Hepatocyte (in vitro differentiated cells): ENCODE data around the gene SETD5. TPM values are rescaled to one million over a fixed set of nuclear protein-coding genes. Genes with fewer than 3 reads are reported as not detected.

Source experiments
- DNase-seq: peaks from one replicate; pipeline ENCODE4 v3.0.0-alpha.2; 2016; ENCODE audit warnings: low spot score
- H2AFZ ChIP-seq: fragments of 200-600 bp; sonication (generic); 2 replicates; pipeline ENCODE4 v1.6.0; 2016; ENCODE audit warnings: antibody characterized with exemption, mild to moderate bottlenecking
- H3K27ac ChIP-seq: fragments of 200-600 bp; sonication (generic); 2 replicates; pipeline ENCODE4 v1.5.1; 2016; ENCODE audit warnings: mild to moderate bottlenecking
- H3K27me3 ChIP-seq: fragments of 200-600 bp; sonication (generic); 2 replicates; pipeline ENCODE4 v1.6.1; 2016
- H3K36me3 ChIP-seq: fragments of 200-600 bp; sonication (generic); replicated peaks from 2 replicates; pipeline ENCODE4 v1.5.1; 2016; ENCODE audit warnings: low read depth; ENCODE audit not compliant: insufficient read depth
- H3K4me1 ChIP-seq: fragments of 200-600 bp; sonication (generic); 2 replicates; pipeline ENCODE4 v1.5.1; 2016; ENCODE audit warnings: mild to moderate bottlenecking, moderate library complexity; ENCODE audit not compliant: insufficient read depth
- H3K4me2 ChIP-seq: fragments of 200-600 bp; sonication (generic); 2 replicates; pipeline ENCODE4 v1.6.0; 2016
- H3K4me3 ChIP-seq: fragments of 200-600 bp; sonication (generic); 2 replicates; pipeline ENCODE4 v1.5.1; 2016; ENCODE audit warnings: mild to moderate bottlenecking
- H3K79me2 ChIP-seq: fragments of 200-600 bp; sonication (generic); 2 replicates; pipeline ENCODE4 v1.6.0; 2017; ENCODE audit warnings: mild to moderate bottlenecking
- H3K9me2 ChIP-seq: fragments of 200-600 bp; sonication (generic); replicated peaks from 2 replicates; pipeline ENCODE4 v1.6.0; 2017; ENCODE audit warnings: mild to moderate bottlenecking; ENCODE audit not compliant: insufficient read depth
- H3K9me3 ChIP-seq: fragments of 200-600 bp; sonication (generic); 2 replicates; pipeline ENCODE4 v1.5.1; 2016; ENCODE audit warnings: low read depth, mild to moderate bottlenecking
- H4K20me1 ChIP-seq: fragments of 200-600 bp; sonication (generic); 2 replicates; pipeline ENCODE4 v1.6.0; 2016; ENCODE audit warnings: mild to moderate bottlenecking; ENCODE audit not compliant: insufficient read depth, poor library complexity, severe bottlenecking
- CTCF ChIP-seq: fragments of 200-600 bp; sonication (generic); IDR thresholded peaks from 2 replicates; pipeline ENCODE4 v1.5.1; 2016; ENCODE audit warnings: antibody characterized with exemption, mild to moderate bottlenecking; ENCODE audit not compliant: poor library complexity
- EZH2 ChIP-seq: fragments of 200-600 bp; sonication (generic); IDR thresholded peaks from 2 replicates; pipeline ENCODE4 v1.6.1; 2016; ENCODE audit warnings: antibody characterized with exemption, mild to moderate bottlenecking, borderline replicate concordance
- EZH2phosphoT487 ChIP-seq: fragments of 200-600 bp; sonication (generic); IDR thresholded peaks from one replicate; pipeline ENCODE4 v1.6.1; 2018; ENCODE audit warnings: antibody characterized with exemption, mild to moderate bottlenecking, low read depth, moderate library complexity; ENCODE audit not compliant: unreplicated experiment, severe bottlenecking
- WGBS: methylation state at CpG from one replicate; pipeline ENCODE4 v1.1.6; 2016; ENCODE audit warnings: low lambda C conversion rate; ENCODE audit errors: missing lambda C conversion rate; 5-methylcytosine and 5-hydroxymethylcytosine counted together
- polyA plus RNA-seq: library from polyadenylated mRNA; unstranded; fragments of >200 nt; fragmentation: Nextera tagmentation; extraction: Ambion mirVana; gene quantifications from 2 replicates; pipeline ENCODE4 v1.2.1, GENCODE V29; 2016
- total RNA-seq: library from RNA; depleted of rRNA; stranded (reverse); fragments of >200 nt; gene quantifications from 2 replicates; pipeline ENCODE4 v1.2.3, GENCODE V29; 2014

The SETD5 gene
- total and polyA plus RNA-seq, 2 experiments from 2014 or later, result 75.2 to 110 TPM

- H4K20me1 ChIP-seq, result peaks cover 69% of the 10 kb centered on the region
- no peaks in the 10 kb centered on the region for H3K9me3 ChIP-seq
- peak overlapping the region; percentile 88 for H3K4me2 ChIP-seq
- no peaks in the 10 kb centered on the region for H3K9me2 ChIP-seq
- 9% methylated on average over 15 of the region's 15 CpGs for WGBS
- peak overlapping the region; percentile 99 for H3K27ac ChIP-seq
- H3K36me3 ChIP-seq, result no peaks in the 10 kb centered on the region
- peak; percentile 10 for DNase-seq
- peaks cover 83% of the 10 kb centered on the region for H3K79me2 ChIP-seq
- peak overlapping the region; percentile 38 for H3K4me3 ChIP-seq
- no peak overlapping the region for H2AFZ ChIP-seq
- TF ChIP-seq EZH2phosphoT487 (no peak), CTCF (no peak), EZH2 (no peak)
- no peaks in the 10 kb centered on the region for H3K27me3 ChIP-seq
- H3K4me1 ChIP-seq, result peaks cover 39% of the 10 kb centered on the region
Observed at GRCh38 chr3:9395570-9396300, 1.7 kb upstream of the SETD5 start.

- peaks cover 69% of the 10 kb centered on the region for H4K20me1 ChIP-seq
- H3K79me2 ChIP-seq, result peaks cover 83% of the 10 kb centered on the region
- peak overlapping the region; percentile 88 for H3K4me2 ChIP-seq
- H3K36me3 ChIP-seq, result no peaks in the 10 kb centered on the region
- H3K9me3 ChIP-seq, result no peaks in the 10 kb centered on the region
- H3K27me3 ChIP-seq, result no peaks in the 10 kb centered on the region
- peak overlapping the region; percentile 38 for H3K4me3 ChIP-seq
- H2AFZ ChIP-seq, result no peak overlapping the region
- 2% methylated on average over 18 of the region's 25 CpGs for WGBS
- H3K9me2 ChIP-seq, result no peaks in the 10 kb centered on the region
- DNase-seq, result peak; percentile 97
- H3K27ac ChIP-seq, result peak overlapping the region; percentile 99
- TF ChIP-seq EZH2 (no peak), CTCF (no peak), EZH2phosphoT487 (no peak)
- H3K4me1 ChIP-seq, result peaks cover 44% of the 10 kb centered on the region
Observed at GRCh38 chr3:9396301-9396631, 1.1 kb upstream of the SETD5 start.

GRCh38 chr3:9396632-9397331 lies 633 bp upstream of the SETD5 start:
- WGBS, result under 1% methylated on average over 35 of the region's 71 CpGs
- no peaks in the 10 kb centered on the region for H3K36me3 ChIP-seq
- H3K4me3 ChIP-seq, result peak overlapping the region; percentile 38
- no peaks in the 10 kb centered on the region for H3K9me2 ChIP-seq
- TF ChIP-seq EZH2 (no peak), CTCF (no peak), EZH2phosphoT487 (no peak)
- peaks cover 49% of the 10 kb centered on the region for H3K4me1 ChIP-seq
- peaks cover 69% of the 10 kb centered on the region for H4K20me1 ChIP-seq
- DNase-seq, result peak; percentile 98
- H3K27ac ChIP-seq, result peak overlapping the region; percentile 99
- H3K79me2 ChIP-seq, result peaks cover 83% of the 10 kb centered on the region
- no peak overlapping the region for H2AFZ ChIP-seq
- peak overlapping the region; percentile 88 for H3K4me2 ChIP-seq
- H3K27me3 ChIP-seq, result no peaks in the 10 kb centered on the region
- H3K9me3 ChIP-seq, result no peaks in the 10 kb centered on the region
